KBM-7 (cell line): ENCODE results near the gene DLGAP1.
A peak's percentile ranks its signal among the peaks of the same experiment; 100 is the strongest.

Source experiments
- DNase-seq: peaks from one replicate; pipeline ENCODE4 v3.0.0-alpha.2; 2015
- in situ Hi-C: fragments of 300-500 bp; cut with MboI; formaldehyde crosslinking; loops from 2 replicates; pipeline ENCODE4 v1.14.3; 2020; ENCODE audit warnings: low sequenced_read_pairs, low pct_unique_long_range_greater_than_20kb, mixed read lengths

Gene DLGAP1

DNA sequence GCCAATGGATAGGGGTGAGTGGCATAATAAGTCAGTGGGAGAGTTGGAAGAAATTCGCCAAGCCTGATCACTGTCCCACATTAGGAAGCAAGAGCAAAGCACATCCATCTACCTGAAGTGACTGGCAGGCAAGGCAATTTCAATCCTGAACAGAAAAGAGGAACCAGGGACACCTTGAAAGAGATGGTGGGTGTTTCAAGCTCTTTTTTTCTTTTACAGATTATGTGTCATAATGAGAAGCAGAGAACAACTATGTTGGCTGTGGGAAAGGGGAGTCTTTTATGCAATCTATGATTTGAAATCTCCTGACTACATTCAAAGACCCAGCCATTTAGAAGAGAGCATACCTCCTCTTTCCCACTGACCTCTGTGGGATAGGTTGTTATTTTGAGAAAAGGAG is 941.6 kb downstream of the DLGAP1 start:
- in situ Hi-C loops = no loop called here
- DNase-seq = no peak

DNA sequence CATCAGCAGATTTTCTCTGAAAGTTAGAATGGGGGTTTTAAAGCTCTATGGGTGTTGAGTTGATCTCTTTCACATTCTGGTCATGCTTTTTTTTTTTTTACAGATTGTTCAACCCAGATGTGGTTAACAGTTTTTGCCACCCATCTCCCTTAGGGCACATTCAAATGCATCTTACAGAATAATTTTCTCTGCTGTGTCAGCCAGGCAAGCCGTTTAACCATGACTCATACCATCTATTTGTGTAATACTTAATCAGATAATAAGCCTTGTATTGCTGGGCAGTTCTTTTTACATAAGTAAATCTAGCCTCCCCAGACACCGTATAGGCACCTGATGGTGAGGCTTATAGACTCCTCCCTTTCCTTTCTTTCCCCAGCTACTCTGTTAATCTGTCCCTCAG is 943.1 kb downstream of the DLGAP1 start:
- DNase-seq = no peak
- in situ Hi-C loops = no loop called here

DNA sequence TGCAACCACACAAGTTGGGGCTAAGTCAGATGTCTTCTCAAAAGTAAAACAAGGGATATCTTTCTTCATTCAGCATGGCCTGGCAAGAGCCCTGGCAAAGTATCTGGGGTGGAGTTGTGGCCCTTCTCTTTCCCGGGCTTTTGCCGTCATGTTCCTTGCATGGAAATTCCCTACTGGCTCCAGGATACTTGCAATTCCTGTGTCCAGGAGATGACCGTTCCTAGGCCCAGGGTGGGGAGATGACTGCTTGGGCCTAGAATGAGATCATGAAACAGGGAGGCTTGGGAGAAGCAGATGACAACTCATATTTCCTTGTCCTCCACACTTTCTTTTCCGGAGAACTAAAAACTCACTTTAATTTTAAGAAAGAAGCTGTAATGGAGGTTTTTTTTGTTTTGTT is 944.2 kb downstream of the DLGAP1 start:
- no peak for DNase-seq
- in situ Hi-C loops = no loop called here

DNA sequence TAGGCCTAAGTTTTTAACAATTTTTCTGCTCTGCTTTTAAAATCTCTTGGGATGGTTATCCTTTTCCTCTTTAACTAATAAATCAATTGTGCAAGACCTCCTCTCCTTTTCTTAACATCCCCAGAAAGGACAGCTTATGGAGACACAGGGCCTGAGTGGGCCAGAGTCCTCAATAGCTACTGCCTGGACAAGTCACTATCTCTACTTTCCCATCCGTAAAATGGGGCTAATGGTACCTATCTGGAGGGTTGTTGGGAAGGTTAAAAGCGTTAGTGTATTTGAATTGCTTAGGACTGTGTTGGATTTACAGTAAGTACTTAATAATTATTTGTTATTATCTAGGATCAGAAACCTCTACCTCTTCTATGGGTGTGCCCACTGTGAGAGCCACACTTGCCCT is 945.1 kb downstream of the DLGAP1 start:
- in situ Hi-C loops = no loop called here
- DNase-seq = no peak

DNA sequence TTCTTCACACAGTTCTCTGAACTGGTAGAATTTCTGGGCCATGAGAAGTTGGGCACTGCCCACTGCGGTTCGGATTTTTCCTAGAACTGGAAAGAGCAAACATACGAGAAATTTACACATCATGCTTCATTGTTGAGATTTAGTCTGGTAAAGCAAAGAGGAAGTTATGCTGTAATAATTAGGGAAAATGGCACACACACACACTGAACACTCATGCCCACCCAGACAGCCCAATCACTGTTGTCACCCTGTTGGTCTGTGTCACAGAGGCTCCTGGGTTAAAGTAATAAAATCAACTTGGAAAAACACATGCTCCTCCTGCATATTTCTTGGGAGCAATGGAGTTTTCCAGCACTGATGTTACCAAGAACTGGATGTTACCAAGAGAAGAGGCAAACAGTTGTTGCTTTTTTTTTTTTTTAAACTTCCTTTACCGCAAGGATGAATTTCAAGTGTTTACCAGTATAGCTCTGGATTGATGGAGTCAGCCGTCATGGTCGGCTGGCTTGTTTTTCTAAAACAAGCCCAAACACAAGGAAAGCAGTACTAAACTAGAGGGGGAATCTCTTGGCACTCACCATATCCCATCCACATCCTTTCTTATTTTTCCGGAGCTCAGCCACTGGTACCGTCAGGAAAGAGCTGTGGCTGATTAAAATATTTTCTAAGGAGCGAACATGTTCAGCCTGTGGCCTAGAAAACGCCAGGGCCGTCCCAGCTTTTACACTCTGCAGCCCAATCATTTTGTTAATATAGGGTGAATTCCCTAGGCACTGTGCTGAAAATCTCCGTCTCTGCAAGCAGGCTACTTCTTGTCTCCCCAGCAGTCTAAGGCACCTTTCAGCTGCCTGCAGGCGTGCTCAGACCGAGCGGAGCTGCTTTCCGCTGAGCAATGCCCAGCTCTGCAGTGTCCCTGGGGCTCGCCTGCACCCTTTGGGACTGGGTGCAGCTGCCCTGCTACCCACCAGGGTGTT is 946.2 kb downstream of the DLGAP1 start:
- peak; percentile 30 for DNase-seq
- in situ Hi-C loops = no loop called here

DNA sequence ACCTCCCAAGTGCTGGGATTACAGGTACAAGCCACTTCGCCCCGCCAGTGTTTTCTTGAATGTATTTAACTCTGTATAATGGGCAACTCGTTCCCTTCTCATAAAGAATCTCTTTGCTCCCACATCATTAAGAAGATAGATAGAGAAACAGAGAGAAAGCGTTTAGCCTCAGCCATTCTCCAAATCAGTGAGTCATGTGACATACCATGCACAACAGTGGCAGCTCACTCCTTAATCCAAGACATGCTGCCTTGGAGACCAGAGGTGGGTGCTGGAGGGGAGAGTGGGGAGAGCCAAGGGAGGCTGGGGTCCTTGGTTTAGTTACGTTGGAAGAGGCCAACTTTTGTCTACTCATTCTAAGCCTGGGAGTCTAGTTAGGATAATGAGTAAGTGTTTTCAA is 950.5 kb downstream of the DLGAP1 start:
- DNase-seq = no peak
- in situ Hi-C loops = no loop called here

DNA sequence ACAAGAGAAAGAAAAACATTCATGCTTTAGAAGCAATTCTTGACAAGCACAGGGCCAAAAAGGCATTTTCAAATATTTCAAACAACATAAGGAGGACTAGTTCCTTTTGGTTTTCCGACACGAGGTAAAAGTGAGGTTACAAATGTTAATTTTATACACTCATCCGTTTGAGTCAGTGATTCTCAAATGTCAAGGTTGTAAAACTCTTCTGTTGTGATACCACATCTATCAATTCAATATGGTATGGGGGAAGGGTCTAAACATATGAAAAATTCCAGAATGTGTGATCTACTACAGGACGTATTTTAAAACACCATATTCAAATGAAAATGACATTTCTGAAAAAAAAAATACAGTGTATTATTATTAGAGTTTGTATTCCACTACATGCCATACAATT is 952.5 kb downstream of the DLGAP1 start:
- DNase-seq = no peak

DNA sequence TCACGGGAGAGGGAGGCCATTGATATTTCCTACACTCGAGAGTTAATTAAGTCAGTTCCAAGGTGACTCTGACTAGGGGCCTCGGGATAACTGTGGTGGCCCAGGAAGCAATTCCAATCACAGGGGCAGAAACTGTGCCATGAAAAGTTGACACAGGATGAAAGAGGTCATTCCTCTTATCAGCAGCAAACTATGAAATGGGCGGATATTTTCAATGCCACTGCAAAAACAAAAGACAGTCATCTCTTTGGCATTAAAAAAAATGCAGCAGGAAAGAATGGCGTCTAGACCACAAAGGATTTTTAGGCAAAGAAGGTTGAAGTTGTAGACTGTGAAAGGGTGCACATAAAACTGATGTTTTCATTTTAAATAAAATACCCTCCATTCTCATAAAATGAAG is 955.1 kb downstream of the DLGAP1 start:
- DNase-seq = no peak
- in situ Hi-C loops = no loop called here

More for the DNA sequence above, 952.5 kb downstream of the DLGAP1 start:
- in situ Hi-C loops = no loop called here

DNA sequence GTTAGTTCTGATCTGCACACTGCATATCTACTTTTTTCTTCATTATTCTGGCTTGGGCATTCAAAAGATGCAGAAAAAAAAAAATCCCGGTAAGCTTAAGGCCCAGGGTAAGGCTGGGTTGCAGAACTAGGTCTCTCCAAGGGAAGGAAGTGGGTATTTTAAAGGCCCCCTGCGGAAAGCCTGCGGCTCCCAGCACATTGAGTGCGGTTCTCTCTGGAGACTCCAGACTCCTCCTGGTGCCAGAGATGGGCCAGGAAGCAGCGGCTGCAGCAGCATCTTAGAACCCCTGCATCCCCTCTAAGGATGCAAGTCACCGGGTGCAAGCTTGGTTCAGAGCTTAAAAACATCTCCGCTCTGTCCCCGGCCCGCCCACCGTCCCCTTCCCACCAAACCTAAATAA is 955.6 kb downstream of the DLGAP1 start:
- DNase-seq = peak; percentile 56
- in situ Hi-C loops = no loop called here

DNA sequence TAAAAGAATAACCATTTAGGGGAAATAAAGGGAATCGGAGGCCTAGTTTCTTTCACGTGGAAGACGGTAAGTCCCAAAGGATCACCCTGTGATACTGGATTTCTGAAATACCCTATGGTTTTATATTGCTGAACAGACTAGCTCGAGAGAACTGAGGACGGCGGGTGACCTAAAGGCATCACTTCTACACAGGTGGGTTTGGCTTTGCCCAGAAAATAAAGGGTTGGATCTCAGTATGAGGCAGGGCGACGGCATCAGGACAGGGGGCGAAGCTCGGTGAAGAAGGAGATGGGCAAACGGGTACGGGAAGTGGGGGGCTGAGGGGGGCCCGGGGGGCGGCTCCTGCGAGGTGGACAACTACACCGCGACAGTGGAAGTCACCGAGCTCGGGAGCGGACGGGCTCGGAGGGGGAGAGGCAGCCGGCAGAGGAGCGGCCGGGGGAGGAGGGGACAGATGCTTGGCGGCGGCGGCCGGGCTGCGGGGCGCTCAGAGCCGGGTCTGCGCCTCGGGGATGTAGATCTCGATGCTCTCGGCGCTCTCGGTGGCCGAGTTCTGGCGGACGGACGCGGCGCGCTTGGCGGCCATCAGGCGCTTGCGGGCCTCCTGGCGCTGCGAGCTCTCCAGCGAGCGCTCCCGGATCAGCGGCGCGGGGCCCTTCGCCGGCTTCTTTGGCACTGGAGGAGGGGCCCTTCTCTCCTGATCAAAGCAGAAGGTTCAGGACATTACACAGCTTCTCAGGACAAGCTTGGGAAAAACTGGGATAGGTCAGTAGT is 956.2 kb downstream of the DLGAP1 start:
- in situ Hi-C loops = no loop called here

DNA sequence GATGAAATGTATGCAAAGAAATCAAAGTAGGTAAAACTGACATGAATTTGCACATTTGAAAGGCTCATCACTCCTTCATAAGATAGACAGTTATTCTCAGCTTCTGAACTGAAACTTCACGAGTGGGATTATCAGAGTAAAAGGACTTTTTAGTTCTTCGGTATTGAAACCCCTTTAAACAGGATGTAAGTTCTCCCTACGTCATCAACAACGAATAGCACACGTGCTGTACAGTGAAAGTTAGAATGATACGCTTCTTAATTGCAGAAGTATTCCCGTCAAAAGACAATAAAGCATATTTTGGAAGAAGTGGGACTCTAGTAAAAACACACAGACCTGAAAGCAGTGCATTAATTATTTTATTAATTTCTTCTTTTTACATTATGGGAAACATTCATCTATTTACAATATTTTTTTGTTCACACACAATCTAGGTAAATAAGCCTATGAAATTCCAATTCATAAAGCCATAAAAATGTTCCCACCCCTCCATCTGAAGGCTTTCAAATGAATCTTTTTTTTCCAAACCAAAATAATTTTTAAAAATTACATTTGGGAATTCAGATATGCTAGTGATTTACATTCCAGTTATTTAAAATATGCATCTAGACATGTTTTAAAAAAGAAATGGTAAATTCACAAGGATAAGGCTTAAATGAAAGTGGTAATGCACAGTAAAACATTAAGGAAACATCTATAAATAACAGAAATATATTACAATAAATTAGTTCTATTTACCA is 959.2 kb downstream of the DLGAP1 start:
- in situ Hi-C loops = no loop called here
- no peak for DNase-seq

More for the DNA sequence above, 956.2 kb downstream of the DLGAP1 start:
- DNase-seq = no peak

DNA sequence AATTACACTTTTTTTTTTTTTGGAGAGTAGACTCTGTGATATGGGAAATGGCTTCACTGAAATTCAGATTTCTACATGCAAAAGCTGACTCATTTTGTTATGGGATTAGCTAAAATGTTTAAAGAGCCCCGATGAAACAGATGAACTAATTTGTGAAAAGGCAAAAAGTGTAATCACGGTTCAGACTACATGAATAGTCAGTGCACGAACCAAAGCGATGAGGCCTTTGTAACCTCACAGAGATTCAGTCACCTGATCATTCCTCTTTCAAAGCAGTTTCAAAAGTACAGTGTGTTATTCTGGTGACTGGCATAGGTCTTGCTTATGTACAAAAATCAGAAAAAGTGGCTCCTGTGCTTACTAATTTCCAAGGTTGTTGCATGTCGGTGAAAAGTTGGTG is 960.5 kb downstream of the DLGAP1 start:
- DNase-seq = no peak
- in situ Hi-C loops = no loop called here

DNA sequence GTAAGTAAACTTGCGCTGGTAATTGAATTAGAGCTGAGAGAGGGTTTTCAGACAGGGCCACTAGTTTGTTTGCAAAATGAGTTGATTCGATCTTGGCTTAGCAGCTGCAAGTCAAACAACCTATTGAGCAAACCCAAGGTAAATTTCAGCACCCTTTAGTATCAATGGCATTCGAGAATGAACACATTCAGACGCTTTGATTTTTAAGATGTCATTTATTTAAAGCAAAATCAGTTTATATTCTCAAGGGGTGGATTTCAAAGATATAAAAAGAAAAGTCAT is 960.9 kb downstream of the DLGAP1 start:
- no peak for DNase-seq
- in situ Hi-C loops = no loop called here

DNA sequence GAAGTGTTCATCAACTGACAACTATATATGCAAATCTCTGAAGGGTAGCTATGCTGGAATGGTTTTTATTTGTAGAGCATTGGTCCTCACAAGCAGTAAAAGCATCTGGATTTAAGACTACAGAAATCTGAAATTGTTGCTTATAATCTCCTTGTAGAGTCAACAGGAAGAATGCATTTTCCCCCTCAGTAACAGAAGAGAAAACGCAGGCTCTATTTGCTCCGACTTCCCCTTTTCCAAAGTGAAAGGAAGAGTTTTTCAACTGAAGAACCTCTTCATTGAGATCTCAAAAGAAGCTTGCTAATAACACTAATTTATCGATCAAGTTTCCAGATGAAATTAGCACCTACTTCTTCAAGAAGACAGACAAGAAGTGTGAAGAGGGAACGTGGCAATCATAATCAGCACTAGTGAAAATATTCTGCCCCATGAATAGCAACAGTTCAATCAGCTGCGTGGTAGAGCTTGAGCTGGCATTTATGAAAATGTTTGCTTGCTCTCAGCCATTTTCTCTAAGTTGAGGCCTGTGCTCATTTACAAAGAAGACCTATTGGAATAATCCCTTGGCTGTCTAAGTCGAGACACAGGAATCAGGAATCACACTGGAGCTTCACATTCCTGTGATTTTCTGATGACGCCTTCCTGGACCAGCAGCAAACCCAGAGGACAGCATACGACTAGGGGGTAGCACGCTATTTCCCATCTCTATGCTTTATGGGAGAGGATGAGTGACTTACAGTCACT is 961.4 kb downstream of the DLGAP1 start:
- DNase-seq = peak; percentile 60
- in situ Hi-C loops = no loop called here

DNA sequence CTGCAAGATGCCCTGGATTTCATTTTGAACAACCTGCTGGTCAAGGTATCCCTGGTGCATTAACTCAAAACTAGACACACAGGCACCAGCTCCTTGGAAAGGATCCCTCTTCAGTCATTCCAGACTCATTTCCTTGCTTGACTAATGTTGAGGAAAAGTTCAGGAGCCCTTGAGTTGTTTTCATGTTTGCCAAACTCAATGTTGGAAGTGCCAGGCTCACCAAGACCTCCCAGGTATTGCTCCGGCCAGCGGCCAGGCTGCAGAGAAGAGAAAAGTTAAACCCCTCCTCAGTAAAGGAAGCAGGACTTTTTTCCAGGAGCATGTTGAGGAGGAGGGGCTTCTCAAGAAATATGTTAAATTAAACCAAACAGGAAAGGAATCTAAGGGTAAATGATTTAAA is 962.4 kb downstream of the DLGAP1 start:
- in situ Hi-C loops = no loop called here
- no peak for DNase-seq

DNA sequence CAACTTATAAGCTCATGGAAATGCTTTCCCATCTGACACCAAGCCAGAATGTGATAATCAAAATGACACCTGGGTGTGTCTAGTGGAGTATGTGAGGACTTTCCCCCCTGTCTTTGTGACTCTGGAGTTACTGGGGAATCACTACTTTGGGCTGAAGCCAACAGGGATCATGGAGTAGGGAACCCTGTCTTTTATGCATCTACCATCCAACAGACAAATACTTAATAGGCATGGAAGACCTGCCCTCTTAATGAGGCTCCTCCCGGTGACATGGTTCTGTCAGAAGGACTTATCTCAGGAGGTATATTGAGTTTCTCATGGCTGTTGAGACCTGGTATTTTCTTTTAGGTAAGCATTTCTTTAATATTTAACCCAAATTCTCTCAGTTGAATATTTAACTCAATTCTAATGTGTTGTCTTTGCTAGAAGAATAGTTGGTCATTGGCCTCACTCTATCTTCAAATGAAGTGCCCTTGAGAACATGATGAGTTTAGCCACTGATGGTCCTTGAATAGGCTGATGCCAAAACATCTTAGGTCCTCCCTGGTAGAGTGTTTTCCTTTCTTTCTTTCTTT is 963.0 kb downstream of the DLGAP1 start:
- in situ Hi-C loops = no loop called here
- no peak for DNase-seq

DNA sequence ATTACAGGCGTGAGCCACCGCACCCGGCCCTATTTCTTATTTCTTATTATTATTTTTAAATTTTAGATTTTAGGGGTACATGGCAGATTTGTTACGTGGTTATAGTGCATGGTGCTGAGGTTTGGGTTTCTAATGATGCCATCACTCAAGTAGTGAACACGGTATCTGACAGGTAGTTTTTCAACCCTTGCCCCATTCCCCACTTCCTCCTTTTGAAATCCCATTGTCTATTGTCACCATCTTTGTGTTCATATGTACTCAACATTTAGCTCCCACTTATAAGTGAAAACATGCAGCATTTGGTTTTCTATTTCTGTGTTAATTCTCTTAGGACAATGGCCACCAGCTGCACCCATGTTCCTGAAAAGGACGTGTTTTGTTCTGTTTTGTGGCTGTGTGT is 965.6 kb downstream of the DLGAP1 start:
- no peak for DNase-seq
- in situ Hi-C loops = no loop called here

DNA sequence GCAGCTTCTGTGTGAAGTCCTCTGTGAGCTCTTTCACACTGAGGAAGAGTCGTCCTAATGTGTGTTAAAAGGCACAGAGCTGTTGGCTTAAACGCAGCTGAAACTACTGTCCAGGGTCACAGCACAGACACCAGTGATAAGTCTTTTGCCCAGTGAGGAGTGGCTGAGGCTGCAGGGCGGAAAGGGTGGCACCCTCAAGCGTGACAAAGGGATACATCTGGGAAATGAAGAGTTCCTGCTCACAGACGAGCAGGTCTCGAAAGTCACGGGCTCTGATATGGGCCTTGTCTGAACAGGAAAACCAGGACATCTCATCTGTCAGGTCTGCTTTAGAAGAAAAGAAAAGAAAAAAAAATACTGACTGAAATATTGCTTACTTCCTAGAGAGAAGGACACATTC is 968.6 kb downstream of the DLGAP1 start:
- DNase-seq = no peak
- in situ Hi-C loops = no loop called here
